Measurements from ENCODE around the gene CLCN4. TPM values are rescaled to one million over a fixed set of nuclear protein-coding genes. Genes with fewer than 3 reads are reported as not detected.
A peak's percentile ranks its signal among the peaks of the same experiment; 100 is the strongest.

Gene CLCN4
- total and polyA plus RNA-seq, 10 of the 15 experiments (the other 5 are each of a cell fraction or from before 2014, with no cell fraction given): 0.90 to 6.9 (median 2.9) TPM

GRCh38 chrX:10177004-10177396 lies 20.2 kb downstream of the CLCN4 start:
- Histone ChIP-seq H3K27ac (ENCODE audit: control insufficient read depth, insufficient read depth) (no peak overlapping the region), H3K4me3 (no peak overlapping the region), H4K20me1 (ENCODE audit: control insufficient read depth, insufficient read depth) (no peaks in the 10 kb centered on the region), H3K36me3 (ENCODE audit: control insufficient read depth in 2 of 2, insufficient read depth in 2 of 2, low read length in 1 of 2) (no peaks in the 10 kb centered on the region), H3K4me1 (ENCODE audit: control insufficient read depth, insufficient read depth, low read length) (no peaks in the 10 kb centered on the region), H3K79me2 (ENCODE audit: control insufficient read depth, insufficient read depth, low read length) (no peaks in the 10 kb centered on the region), H2AFZ (ENCODE audit: control insufficient read depth, low read depth, low read length) (no peak overlapping the region), H3K9me3 (replicated peaks; ENCODE audit: control insufficient read depth, insufficient read depth, low read length) (no peaks in the 10 kb centered on the region), H3K9ac (ENCODE audit: control insufficient read depth, insufficient read depth, low read length) (no peak overlapping the region), H3K27me3 (replicated peaks in 1 of 2; ENCODE audit: control insufficient read depth in 2 of 2, insufficient read depth in 2 of 2, low read length in 1 of 2) (peaks cover 0 to 2% of the 10 kb centered on the region in 2 experiments; a peak in 2 of 4 replicates), H3K4me2 (ENCODE audit: control insufficient read depth, insufficient read depth) (no peak overlapping the region)
- RAD21 ChIA-PET (ENCODE audit: unreplicated experiment): interaction anchor here (0.5 to 1.4 kb wide), 2 partner anchors 57 to 235 kb away, joined by 3 to 4 read pairs; no protein-coding TSS in a partner anchor
- FAIRE-seq (no peak), DNase-seq (ENCODE audit: low read depth, low spot score) (no peak), ATAC-seq (no peak)
- WGBS (ENCODE audit: insufficient coverage, insufficient replicate concordance, low lambda C conversion rate, missing lambda C conversion rate): 60% methylated on average over 7 of the region's 7 CpGs
- intact Hi-C loops (cut with micrococcal nuclease; ENCODE audit: unreplicated experiment): no loop called here
- no TSS peak for BruUV-seq (replicated peaks)
- SMC1A ChIA-PET (ENCODE audit: uncharacterized antibody, unreplicated experiment): interaction anchor here (1.1 to 1.2 kb wide), 4 partner anchors 9 to 421 kb away, joined by 3 to 6 read pairs (median 5); no protein-coding TSS in a partner anchor
- CTCF ChIA-PET: interaction anchor here (0.7 to 3.0 kb wide), 6 partner anchors 10 to 182 kb away, joined by 3 to 17 read pairs (median 5); no protein-coding TSS in a partner anchor
- in situ Hi-C loops (cut with MboI): loop anchor here (25.0 kb wide), 1 partner anchor 1610 kb away; no protein-coding TSS in a partner anchor
- TF ChIP-seq ZBTB40 (IDR thresholded peaks at IDR 0.05; ENCODE audit: borderline replicate concordance) (peak; percentile 65), MYB (IDR thresholded peaks at IDR 0.05; ENCODE audit: borderline replicate concordance, low read depth, low read length) (no peak), POLR2A (IDR thresholded peaks at IDR 0.05; ENCODE audit: low read depth, low read length) (no peak)
- POLR2A ChIA-PET: interaction anchor here (0.6 kb wide), 1 partner anchor 96 kb away, joined by 3 read pairs; no protein-coding TSS in a partner anchor

Data from GM12878 (cell line).